ENCODE results near the gene CFAP77.

CFAP77 gene

GRCh38 chr9:132590318-132591182 lies 180.5 kb downstream of the CFAP77 start:
- Histone ChIP-seq H3K36me3 (ENCODE audit: insufficient read depth, insufficient read length, low read length) (peaks cover 20% of the 10 kb centered on the region), H3K4me3 (ENCODE audit: insufficient read length, low read depth) (peak overlapping the region; percentile 27), H3K4me1 (ENCODE audit: insufficient read depth, insufficient read length) (peaks cover 30% of the 10 kb centered on the region), H3K9ac (ENCODE audit: insufficient read length, low read depth) (peak overlapping the region; percentile 51), H3K27me3 (ENCODE audit: insufficient read depth, insufficient read length) (peaks cover 58% of the 10 kb centered on the region), H3K9me3 (ENCODE audit: insufficient read depth, low read length) (no peaks in the 10 kb centered on the region)
- no peak for TF ChIP-seq ZNF274 (IDR thresholded peaks at IDR 0.05; ENCODE audit: low read depth, low read length)
- TF ChIP-seq SUZ12 (IDR thresholded peaks at IDR 0.05; ENCODE audit: extremely low read depth, insufficient read depth, insufficient read length): no peak
- no peak for TF ChIP-seq YY1 (IDR thresholded peaks at IDR 0.05; ENCODE audit: insufficient read depth, insufficient read length)
- no peak for DNase-seq (ENCODE audit: low read depth, low spot score)

- H3K4me3 ChIP-seq (ENCODE audit: insufficient read length, low read depth): peak overlapping the region; percentile 27
- H3K9me3 ChIP-seq (ENCODE audit: insufficient read depth, low read length): no peaks in the 10 kb centered on the region
- H3K36me3 ChIP-seq (ENCODE audit: insufficient read depth, insufficient read length, low read length): peaks cover 25% of the 10 kb centered on the region
- no peak overlapping the region for H3K9ac ChIP-seq (ENCODE audit: insufficient read length, low read depth)
- H3K4me1 ChIP-seq (ENCODE audit: insufficient read depth, insufficient read length): peaks cover 30% of the 10 kb centered on the region
- DNase-seq (ENCODE audit: low read depth, low spot score): peak; percentile 70
- peaks cover 51% of the 10 kb centered on the region for H3K27me3 ChIP-seq (ENCODE audit: insufficient read depth, insufficient read length)
- TF ChIP-seq YY1 (IDR thresholded peaks at IDR 0.05; ENCODE audit: insufficient read depth, insufficient read length): no peak
- TF ChIP-seq SUZ12 (IDR thresholded peaks at IDR 0.05; ENCODE audit: extremely low read depth, insufficient read depth, insufficient read length): no peak
- no peak for TF ChIP-seq ZNF274 (IDR thresholded peaks at IDR 0.05; ENCODE audit: low read depth, low read length)
These were observed 181.2 kb downstream of the CFAP77 start for GRCh38 chr9:132591244-132591643.

GRCh38 chr9:132591751-132592314 lies 181.8 kb downstream of the CFAP77 start:
- DNase-seq (ENCODE audit: low read depth, low spot score): peak; percentile 57
- Histone ChIP-seq H3K4me1 (ENCODE audit: insufficient read depth, insufficient read length) (peaks cover 25% of the 10 kb centered on the region), H3K36me3 (ENCODE audit: insufficient read depth, insufficient read length, low read length) (peaks cover 31% of the 10 kb centered on the region), H3K4me3 (ENCODE audit: insufficient read length, low read depth) (peak overlapping the region; percentile 27), H3K9me3 (ENCODE audit: insufficient read depth, low read length) (no peaks in the 10 kb centered on the region), H3K27me3 (ENCODE audit: insufficient read depth, insufficient read length) (peaks cover 45% of the 10 kb centered on the region), H3K9ac (ENCODE audit: insufficient read length, low read depth) (peak overlapping the region; percentile 53)
- TF ChIP-seq YY1 (IDR thresholded peaks at IDR 0.05; ENCODE audit: insufficient read depth, insufficient read length): no peak
- TF ChIP-seq SUZ12 (IDR thresholded peaks at IDR 0.05; ENCODE audit: extremely low read depth, insufficient read depth, insufficient read length): no peak
- TF ChIP-seq ZNF274 (IDR thresholded peaks at IDR 0.05; ENCODE audit: low read depth, low read length): no peak

- H3K9ac ChIP-seq (ENCODE audit: insufficient read length, low read depth): peak overlapping the region; percentile 53
- H3K9me3 ChIP-seq (ENCODE audit: insufficient read depth, low read length): no peaks in the 10 kb centered on the region
- H3K27me3 ChIP-seq (ENCODE audit: insufficient read depth, insufficient read length): peaks cover 39% of the 10 kb centered on the region
- TF ChIP-seq SUZ12 (IDR thresholded peaks at IDR 0.05; ENCODE audit: extremely low read depth, insufficient read depth, insufficient read length) (no peak), YY1 (IDR thresholded peaks at IDR 0.05; ENCODE audit: insufficient read depth, insufficient read length) (no peak), ZNF274 (IDR thresholded peaks at IDR 0.05; ENCODE audit: low read depth, low read length) (no peak)
- H3K4me1 ChIP-seq (ENCODE audit: insufficient read depth, insufficient read length): peaks cover 18% of the 10 kb centered on the region
- DNase-seq (ENCODE audit: low read depth, low spot score): no peak
- peaks cover 37% of the 10 kb centered on the region for H3K36me3 ChIP-seq (ENCODE audit: insufficient read depth, insufficient read length, low read length)
- peak overlapping the region; percentile 27 for H3K4me3 ChIP-seq (ENCODE audit: insufficient read length, low read depth)
These were observed 182.4 kb downstream of the CFAP77 start for GRCh38 chr9:132592451-132592850.

- Histone ChIP-seq H3K4me3 (ENCODE audit: insufficient read length, low read depth) (no peak overlapping the region), H3K36me3 (ENCODE audit: insufficient read depth, insufficient read length, low read length) (peaks cover 53% of the 10 kb centered on the region), H3K9ac (ENCODE audit: insufficient read length, low read depth) (no peak overlapping the region), H3K4me1 (ENCODE audit: insufficient read depth, insufficient read length) (peaks cover 9% of the 10 kb centered on the region), H3K9me3 (ENCODE audit: insufficient read depth, low read length) (no peaks in the 10 kb centered on the region), H3K27me3 (ENCODE audit: insufficient read depth, insufficient read length) (peaks cover 20% of the 10 kb centered on the region)
- TF ChIP-seq YY1 (IDR thresholded peaks at IDR 0.05; ENCODE audit: insufficient read depth, insufficient read length): no peak
- TF ChIP-seq SUZ12 (IDR thresholded peaks at IDR 0.05; ENCODE audit: extremely low read depth, insufficient read depth, insufficient read length): no peak
- no peak for TF ChIP-seq ZNF274 (IDR thresholded peaks at IDR 0.05; ENCODE audit: low read depth, low read length)
- DNase-seq (ENCODE audit: low read depth, low spot score): no peak
These were observed 184.4 kb downstream of the CFAP77 start for GRCh38 chr9:132594412-132594811.

GRCh38 chr9:132595319-132595718 lies 185.3 kb downstream of the CFAP77 start:
- peaks cover 62% of the 10 kb centered on the region for H3K36me3 ChIP-seq (ENCODE audit: insufficient read depth, insufficient read length, low read length)
- TF ChIP-seq ZNF274 (IDR thresholded peaks at IDR 0.05; ENCODE audit: low read depth, low read length) (no peak), YY1 (IDR thresholded peaks at IDR 0.05; ENCODE audit: insufficient read depth, insufficient read length) (no peak)
- no peak for DNase-seq (ENCODE audit: low read depth, low spot score)
- H3K27me3 ChIP-seq (ENCODE audit: insufficient read depth, insufficient read length): peaks cover 10% of the 10 kb centered on the region
- peaks cover 7% of the 10 kb centered on the region for H3K4me1 ChIP-seq (ENCODE audit: insufficient read depth, insufficient read length)
- H3K9me3 ChIP-seq (ENCODE audit: insufficient read depth, low read length): no peaks in the 10 kb centered on the region
- H3K4me3 ChIP-seq (ENCODE audit: insufficient read length, low read depth): no peak overlapping the region
- no peak overlapping the region for H3K9ac ChIP-seq (ENCODE audit: insufficient read length, low read depth)

GRCh38 chr9:132596200-132596599 lies 186.2 kb downstream of the CFAP77 start:
- peaks cover 4% of the 10 kb centered on the region for H3K4me1 ChIP-seq (ENCODE audit: insufficient read depth, insufficient read length)
- peaks cover 70% of the 10 kb centered on the region for H3K36me3 ChIP-seq (ENCODE audit: insufficient read depth, insufficient read length, low read length)

More at GRCh38 chr9:132596200-132596599, 186.2 kb downstream of the CFAP77 start:
- TF ChIP-seq ZNF274 (IDR thresholded peaks at IDR 0.05; ENCODE audit: low read depth, low read length) (no peak), YY1 (IDR thresholded peaks at IDR 0.05; ENCODE audit: insufficient read depth, insufficient read length) (no peak), SUZ12 (IDR thresholded peaks at IDR 0.05; ENCODE audit: extremely low read depth, insufficient read depth, insufficient read length) (no peak)
- Histone ChIP-seq H3K27me3 (ENCODE audit: insufficient read depth, insufficient read length) (peaks cover 2% of the 10 kb centered on the region), H3K9ac (ENCODE audit: insufficient read length, low read depth) (no peak overlapping the region), H3K9me3 (ENCODE audit: insufficient read depth, low read length) (no peaks in the 10 kb centered on the region), H3K4me3 (ENCODE audit: insufficient read length, low read depth) (no peak overlapping the region)
- DNase-seq (ENCODE audit: low read depth, low spot score): no peak

All from NT2/D1 (cell line).